PC-9 (cell line): ENCODE measurements around the gene ZNF423. TPM values are rescaled to one million over a fixed set of nuclear protein-coding genes. Genes with fewer than 3 reads are reported as not detected.

Experiments used
- BruUV-seq: library from RNA; stranded (reverse); fragments of 400-500 nt; replicated peaks from 2 replicates; lab custom pipeline; 2021; lab: Mats Ljungman, UMichigan
- CTCF ChIA-PET: fragments of 300-600 bp; sonication (Branson Sonifier 250); formaldehyde crosslinking; loops from one replicate; lab custom pipeline; 2022; ENCODE audit warnings: antibody characterized with exemption; lab: Charles Lee
- POLR2A ChIA-PET: fragments of 300-600 bp; sonication (Branson Sonifier 250); formaldehyde crosslinking; loops from one replicate; lab custom pipeline; 2022; ENCODE audit warnings: antibody characterized with exemption; ENCODE audit not compliant: unreplicated experiment; lab: Charles Lee
- DNase-seq, 2 experiments: peaks; one replicate each; pipeline versions ENCODE4 v3.0.0 to v3.0.0-alpha.2; 2015 to 2022; ENCODE audit warnings: mixed read lengths in 1 of 2
- H2AFZ ChIP-seq: fragments of 200-600 bp; sonication (generic); 2 replicates; pipeline ENCODE4 v1.8.1; 2017; ENCODE audit warnings: antibody characterized with exemption
- H3F3A ChIP-seq: fragments of 200-600 bp; sonication (generic); 2 replicates; pipeline ENCODE4 v1.8.1; 2017; ENCODE audit warnings: antibody characterized with exemption, mild to moderate bottlenecking, low read depth; ENCODE audit not compliant: insufficient read depth
- H3K27ac ChIP-seq: fragments of 200-600 bp; sonication (generic); 2 replicates; pipeline ENCODE4 v1.6.1; 2016; ENCODE audit warnings: mixed run types
- H3K27me3 ChIP-seq: fragments of 200-600 bp; sonication (generic); 2 replicates; pipeline ENCODE4 v1.6.1; 2016; ENCODE audit warnings: low read depth, mixed run types; ENCODE audit not compliant: insufficient read depth
- H3K36me3 ChIP-seq: fragments of 200-600 bp; sonication (generic); 2 replicates; pipeline ENCODE4 v1.6.1; 2016; ENCODE audit warnings: low read depth, mixed run types
- H3K4me1 ChIP-seq: fragments of 200-600 bp; sonication (generic); replicated peaks from 2 replicates; pipeline ENCODE4 v1.6.1; 2016; ENCODE audit warnings: mixed run types; ENCODE audit not compliant: insufficient read depth
- H3K4me2 ChIP-seq: fragments of 200-600 bp; sonication (generic); 2 replicates; pipeline ENCODE4 v1.6.1; 2017; ENCODE audit warnings: mixed run types
- H3K4me3 ChIP-seq: fragments of 200-600 bp; sonication (generic); 2 replicates; pipeline ENCODE4 v1.6.1; 2016; ENCODE audit warnings: mixed run types
- H3K79me2 ChIP-seq: fragments of 200-600 bp; sonication (generic); 2 replicates; pipeline ENCODE4 v1.6.1; 2017; ENCODE audit warnings: low read depth, mixed run types
- H3K9me2 ChIP-seq: fragments of 200-600 bp; sonication (generic); 2 replicates; pipeline ENCODE4 v1.8.1; 2017; ENCODE audit warnings: mild to moderate bottlenecking; ENCODE audit not compliant: insufficient read depth
- H3K9me3 ChIP-seq: fragments of 200-600 bp; sonication (generic); 2 replicates; pipeline ENCODE4 v1.8.1; 2016; ENCODE audit warnings: low read depth; ENCODE audit not compliant: insufficient read depth
- H4K20me1 ChIP-seq: fragments of 200-600 bp; sonication (generic); 2 replicates; pipeline ENCODE4 v1.8.1; 2017; ENCODE audit not compliant: insufficient read depth
- EZH2 ChIP-seq: fragments of 200-600 bp; sonication (generic); IDR thresholded peaks from 2 replicates; pipeline ENCODE4 v1.8.0; 2017; ENCODE audit warnings: antibody characterized with exemption, low read depth
- intact Hi-C: fragments of 100-400 bp; cut with micrococcal nuclease; formaldehyde crosslinking; loops from one replicate; pipeline ENCODE4 v1.10.0; 2022; ENCODE audit not compliant: unreplicated experiment
- total RNA-seq: library from RNA; stranded (reverse); gene quantifications from 2 replicates; pipeline ENCODE4 v1.2.3, GENCODE V29; 2021
- TF ChIP-seq, protein P1 (sequence below): fragments of 200-600 bp; sonication (generic); conservative IDR thresholded peaks from 2 replicates; pipeline ENCODE4 v1.6.1; 2017; ENCODE audit warnings: mixed run types, antibody characterized with exemption, mild to moderate bottlenecking, moderate library complexity

The ZNF423 gene
- total RNA-seq, 1 experiment from 2014 or later = not detected

DNA sequence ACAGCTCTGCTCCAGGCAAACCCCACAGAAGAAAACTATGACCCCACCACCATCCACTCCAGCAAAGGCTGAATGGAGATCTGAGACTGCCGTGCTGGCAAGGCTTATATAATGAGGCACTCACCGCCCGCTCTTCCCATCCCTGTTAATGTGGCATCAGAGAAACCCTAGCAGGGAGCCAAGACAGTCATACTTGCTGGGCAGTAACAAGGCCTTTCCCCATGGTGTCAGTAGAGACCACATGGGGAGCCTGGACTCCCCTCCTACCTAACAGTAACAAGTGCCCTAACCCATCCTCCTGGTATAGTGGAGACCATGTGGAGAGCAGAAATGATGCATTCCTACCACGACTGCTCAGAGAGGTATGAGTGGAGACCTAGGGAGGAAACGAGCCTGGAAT is 247.1 kb downstream of the ZNF423 start:
- no peak overlapping the region for H3K27ac ChIP-seq
- H4K20me1 ChIP-seq = no peaks in the 10 kb centered on the region
- no peak overlapping the region for H2AFZ ChIP-seq
- no peak overlapping the region for H3K4me2 ChIP-seq
- TF ChIP-seq EZH2 = no peak
- TF ChIP-seq, protein P1, sequence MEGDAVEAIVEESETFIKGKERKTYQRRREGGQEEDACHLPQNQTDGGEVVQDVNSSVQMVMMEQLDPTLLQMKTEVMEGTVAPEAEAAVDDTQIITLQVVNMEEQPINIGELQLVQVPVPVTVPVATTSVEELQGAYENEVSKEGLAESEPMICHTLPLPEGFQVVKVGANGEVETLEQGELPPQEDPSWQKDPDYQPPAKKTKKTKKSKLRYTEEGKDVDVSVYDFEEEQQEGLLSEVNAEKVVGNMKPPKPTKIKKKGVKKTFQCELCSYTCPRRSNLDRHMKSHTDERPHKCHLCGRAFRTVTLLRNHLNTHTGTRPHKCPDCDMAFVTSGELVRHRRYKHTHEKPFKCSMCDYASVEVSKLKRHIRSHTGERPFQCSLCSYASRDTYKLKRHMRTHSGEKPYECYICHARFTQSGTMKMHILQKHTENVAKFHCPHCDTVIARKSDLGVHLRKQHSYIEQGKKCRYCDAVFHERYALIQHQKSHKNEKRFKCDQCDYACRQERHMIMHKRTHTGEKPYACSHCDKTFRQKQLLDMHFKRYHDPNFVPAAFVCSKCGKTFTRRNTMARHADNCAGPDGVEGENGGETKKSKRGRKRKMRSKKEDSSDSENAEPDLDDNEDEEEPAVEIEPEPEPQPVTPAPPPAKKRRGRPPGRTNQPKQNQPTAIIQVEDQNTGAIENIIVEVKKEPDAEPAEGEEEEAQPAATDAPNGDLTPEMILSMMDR = no peak
- H3K36me3 ChIP-seq = no peaks in the 10 kb centered on the region
- no peaks in the 10 kb centered on the region for H3K9me2 ChIP-seq
- no peak for DNase-seq
- H3K4me1 ChIP-seq = no peaks in the 10 kb centered on the region
- POLR2A ChIA-PET = no interaction called here
- peaks cover 47% of the 10 kb centered on the region for H3K27me3 ChIP-seq
- no peaks in the 10 kb centered on the region for H3F3A ChIP-seq
- H3K4me3 ChIP-seq = no peak overlapping the region
- intact Hi-C loops = no loop called here
- no peaks in the 10 kb centered on the region for H3K79me2 ChIP-seq
- no TSS peak for BruUV-seq
- H3K9me3 ChIP-seq = no peaks in the 10 kb centered on the region
- CTCF ChIA-PET = no interaction called here

DNA sequence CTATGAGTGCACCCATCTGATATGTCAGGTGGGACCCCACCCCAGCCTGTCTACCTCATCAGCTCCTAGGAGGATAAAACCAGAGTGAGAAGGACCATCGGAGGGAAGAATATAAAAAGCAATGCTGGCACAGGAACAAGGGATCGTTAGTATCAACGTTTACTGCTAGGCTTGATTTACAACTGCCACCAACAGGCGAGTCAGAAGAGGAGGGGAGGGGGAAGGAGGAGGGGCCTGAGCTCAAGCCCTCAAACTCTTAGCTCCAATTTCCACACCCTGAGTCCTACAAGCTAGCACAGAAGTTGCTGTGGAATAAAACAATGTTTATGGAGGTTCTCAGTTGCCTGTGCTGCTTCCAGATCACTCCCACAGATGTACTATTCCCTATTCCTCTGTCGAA is 247.8 kb downstream of the ZNF423 start:
- ChIA-PET CTCF (no interaction called here), POLR2A (no interaction called here)
- Histone ChIP-seq H3K36me3 (no peaks in the 10 kb centered on the region), H3K9me3 (no peaks in the 10 kb centered on the region), H4K20me1 (no peaks in the 10 kb centered on the region), H3K4me3 (no peak overlapping the region), H3F3A (no peaks in the 10 kb centered on the region), H3K79me2 (no peaks in the 10 kb centered on the region), H3K9me2 (no peaks in the 10 kb centered on the region), H2AFZ (no peak overlapping the region), H3K4me1 (no peaks in the 10 kb centered on the region), H3K27me3 (peaks cover 54% of the 10 kb centered on the region), H3K27ac (no peak overlapping the region), H3K4me2 (no peak overlapping the region)
- no peak for TF ChIP-seq EZH2
- TF ChIP-seq, protein P1 = no peak
- BruUV-seq = no TSS peak
- intact Hi-C loops = no loop called here
- no peak for DNase-seq

DNA sequence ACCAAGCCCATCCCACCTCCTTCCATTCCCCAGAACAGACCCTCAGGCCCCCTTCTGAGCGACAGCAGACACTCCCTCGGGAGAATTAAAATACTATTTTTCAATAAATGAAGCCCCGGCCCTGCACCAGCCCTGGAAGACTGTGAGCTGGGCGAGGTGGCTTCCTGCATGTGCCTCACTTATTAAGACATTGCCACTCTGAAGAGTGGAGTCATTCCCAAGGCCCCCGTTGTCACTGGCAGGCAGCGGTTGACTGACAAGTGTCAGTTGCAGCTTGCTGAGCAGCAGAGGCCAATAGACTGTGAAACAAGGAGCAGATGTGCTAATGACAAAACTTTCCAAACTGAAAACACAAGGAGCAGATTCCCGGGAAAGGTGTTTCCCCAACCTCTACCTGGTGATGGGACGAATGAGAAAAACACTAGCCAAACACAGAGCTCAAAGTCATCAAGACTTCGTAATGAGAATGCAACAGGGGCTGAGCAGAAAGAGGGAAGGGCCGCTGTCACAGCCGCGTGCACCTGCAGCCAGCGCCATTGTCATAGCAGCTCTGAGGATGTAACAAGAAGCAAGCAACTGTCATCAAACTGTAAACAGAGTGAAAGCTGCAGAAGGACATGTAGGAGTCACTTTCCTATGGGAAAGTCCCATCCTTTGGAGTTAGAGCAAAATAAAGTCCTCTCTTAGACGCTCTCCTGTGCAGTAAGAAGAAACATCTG is 250.2 kb downstream of the ZNF423 start:
- no peaks in the 10 kb centered on the region for H3K4me1 ChIP-seq
- H3K4me3 ChIP-seq = no peak overlapping the region
- no peak overlapping the region for H2AFZ ChIP-seq
- intact Hi-C loops = no loop called here
- BruUV-seq = no TSS peak
- H3F3A ChIP-seq = no peaks in the 10 kb centered on the region
- H3K9me3 ChIP-seq = no peaks in the 10 kb centered on the region
- H3K36me3 ChIP-seq = no peaks in the 10 kb centered on the region
- ChIA-PET POLR2A (no interaction called here), CTCF (no interaction called here)
- no peaks in the 10 kb centered on the region for H3K79me2 ChIP-seq
- TF ChIP-seq EZH2 = no peak
- TF ChIP-seq, protein P1 = no peak
- DNase-seq = no peak
- no peaks in the 10 kb centered on the region for H4K20me1 ChIP-seq
- no peak overlapping the region for H3K27ac ChIP-seq
- H3K27me3 ChIP-seq = peaks cover 78% of the 10 kb centered on the region
- no peak overlapping the region for H3K4me2 ChIP-seq
- H3K9me2 ChIP-seq = no peaks in the 10 kb centered on the region
